ENCODE results near the gene LTO1.

Gene LTO1

GRCh38 chr11:69674886-69675714, at the start of gene LTO1:
LTO1 (minus strand) TSS chr11:69675353; CDS start chr11:69675239, 114 bp downstream.
- peak; percentile 90 for DNase-seq

DNA sequence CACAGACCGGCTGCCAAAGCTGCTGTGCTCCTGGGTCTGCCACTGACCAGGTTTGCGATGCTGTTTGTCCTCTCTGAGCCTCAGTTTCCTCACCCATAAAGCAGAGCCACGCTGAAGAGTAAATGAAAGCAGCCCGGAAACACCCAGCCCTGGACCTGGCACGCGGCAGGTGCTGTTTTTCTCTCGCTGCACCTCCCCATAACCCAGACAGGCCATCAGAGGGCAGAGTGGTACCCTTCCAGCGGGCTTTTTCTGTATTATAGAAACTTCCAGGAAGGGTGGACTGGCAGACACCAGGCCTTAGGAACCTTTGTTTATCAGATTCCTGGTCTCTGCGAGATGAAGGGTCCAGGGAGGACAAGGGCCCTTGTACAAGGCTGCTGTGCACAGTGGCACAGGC, 46.6 kb upstream of the LTO1 start:
- DNase-seq, result no peak

DNA sequence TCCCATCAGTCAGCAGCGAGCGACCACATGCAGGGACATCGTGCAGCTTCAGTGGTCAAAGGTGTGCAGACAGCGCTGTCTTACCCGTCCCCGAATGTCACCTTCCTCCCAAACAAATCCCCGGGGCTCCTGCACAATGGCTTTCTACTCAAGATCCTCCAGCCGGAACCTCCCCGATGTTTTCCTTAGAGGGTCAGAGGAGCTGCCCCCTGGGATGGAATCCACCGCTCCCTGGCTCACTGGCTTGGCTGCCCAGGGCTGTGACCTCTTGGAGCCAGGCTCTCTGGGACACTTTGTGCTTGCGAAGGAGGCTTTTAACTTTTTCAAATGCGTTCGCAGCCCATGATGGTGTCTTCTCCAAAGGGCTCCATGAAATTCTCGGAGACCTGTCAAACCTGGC, 46.0 kb upstream of the LTO1 start:
- DNase-seq, result no peak

DNA sequence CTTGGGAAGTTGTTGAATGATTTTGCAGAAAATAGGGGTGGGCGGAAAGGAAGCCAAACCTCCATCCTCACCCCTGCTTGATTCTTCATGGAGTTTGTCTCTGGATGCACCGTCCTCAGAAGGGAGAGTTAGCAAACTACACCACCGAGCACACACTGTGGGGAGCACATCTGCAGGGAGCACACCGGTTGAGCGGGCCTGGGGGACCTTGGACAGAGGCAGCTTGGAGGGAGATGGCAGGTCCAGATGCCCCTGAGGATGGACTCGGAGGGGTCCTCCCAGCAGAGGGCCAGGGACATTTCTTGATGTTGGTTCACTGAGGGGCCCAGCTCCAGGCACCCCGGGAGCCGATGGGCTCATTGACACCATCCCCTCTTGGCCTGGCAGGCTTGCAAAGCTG, 43.8 kb upstream of the LTO1 start:
- DNase-seq, result no peak

- DNase-seq, result no peak
These were observed 43.0 kb upstream of the LTO1 start for GRCh38 chr11:69718147-69718546.

DNA sequence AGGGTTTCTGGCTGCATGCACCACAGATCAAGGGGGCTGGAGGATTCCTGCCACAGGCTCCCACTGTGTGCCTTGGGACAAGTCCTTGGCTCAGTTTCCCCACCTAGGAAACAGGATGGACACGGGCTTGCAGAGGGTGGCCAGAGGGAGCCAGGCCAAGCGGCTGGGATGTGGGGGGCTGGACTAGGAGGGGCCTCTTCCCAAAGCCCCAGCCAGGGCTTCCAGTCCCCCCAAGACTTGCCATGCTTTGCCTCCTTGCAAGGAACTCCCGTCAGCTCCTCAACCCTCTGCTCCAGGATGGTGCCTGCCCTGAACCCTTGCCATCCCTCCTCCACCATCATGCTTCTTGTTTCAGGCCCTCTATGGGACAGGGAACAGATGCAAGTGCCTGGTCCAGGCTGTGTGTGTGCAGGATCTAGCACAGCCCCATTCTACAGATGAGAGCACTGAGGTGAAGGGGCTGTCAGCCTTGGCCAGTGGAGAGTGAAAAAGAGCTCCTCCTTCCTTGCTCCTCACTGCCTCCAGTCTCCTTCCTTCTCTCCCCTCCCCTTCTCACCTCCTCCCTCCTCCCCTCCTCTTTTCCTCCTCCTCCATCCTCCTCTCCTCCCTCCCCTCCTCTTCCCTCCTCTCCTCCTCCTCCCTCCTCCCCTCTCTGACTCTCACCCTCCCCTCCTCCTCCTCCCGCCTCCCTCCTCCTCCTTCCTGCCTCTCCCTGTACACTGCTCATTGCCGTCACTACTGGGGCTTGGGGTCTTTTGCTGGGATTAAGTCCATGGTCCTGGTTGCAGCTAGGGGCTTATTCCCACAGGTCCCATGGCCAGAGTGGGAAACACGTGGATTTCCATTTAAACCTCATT, 42.0 kb upstream of the LTO1 start:
- no peak for DNase-seq

GRCh38 chr11:69716099-69716498, 40.9 kb upstream of the LTO1 start:
- DNase-seq, result no peak

GRCh38 chr11:69715446-69715845, 40.3 kb upstream of the LTO1 start:
- DNase-seq, result no peak

DNA sequence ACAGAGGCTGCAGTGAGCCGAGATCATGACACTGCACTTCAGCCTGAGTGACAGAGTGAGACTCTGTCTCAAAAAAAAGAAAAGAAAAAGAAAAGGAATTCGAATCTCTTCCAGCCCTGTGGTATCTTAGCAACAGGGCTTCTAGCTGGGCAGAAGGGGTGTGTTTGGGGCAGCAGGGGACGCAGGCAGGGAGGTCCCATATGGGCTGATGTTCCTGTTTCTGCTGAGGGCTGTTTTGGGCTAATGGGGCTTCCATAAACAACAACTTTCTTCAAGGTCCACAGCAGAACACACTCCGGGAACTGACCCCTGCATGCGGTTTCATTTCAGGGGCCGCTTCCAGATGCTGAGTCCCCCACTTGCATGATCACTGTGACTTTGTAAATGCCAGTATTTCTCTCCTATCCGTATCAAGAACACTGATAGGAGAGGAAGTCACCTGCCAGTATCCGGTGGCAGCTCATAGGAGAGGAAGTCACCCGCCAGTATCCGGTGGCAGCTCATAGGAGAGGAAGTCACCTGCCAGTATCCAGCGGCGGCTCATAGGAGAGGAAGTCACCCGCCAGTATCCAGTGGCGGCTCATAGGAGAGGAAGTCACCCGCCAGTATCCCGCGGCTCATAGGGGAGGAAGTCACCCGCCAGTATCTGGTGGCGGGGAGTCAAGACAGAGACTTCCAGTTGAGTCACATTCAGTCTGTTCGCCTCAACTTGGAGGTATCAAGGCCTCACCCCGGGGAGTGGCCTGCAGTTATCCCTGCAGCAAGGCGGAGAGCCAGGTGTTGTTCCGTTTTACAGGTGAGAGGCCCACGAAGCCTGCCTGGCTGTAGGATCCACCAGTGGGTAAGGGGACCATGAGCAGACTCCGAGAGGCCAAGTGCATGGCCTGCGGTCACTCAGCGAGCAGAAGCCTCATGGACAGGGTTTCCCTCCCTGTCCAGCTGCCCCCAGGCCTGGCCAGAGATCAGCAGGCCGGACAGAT, 37.0 kb upstream of the LTO1 start:
- DNase-seq, result peak; percentile 12

GRCh38 chr11:69708736-69709401, 33.7 kb upstream of the LTO1 start:
- DNase-seq, result no peak

- no peak for DNase-seq
These were observed 32.0 kb upstream of the LTO1 start for GRCh38 chr11:69707176-69707575.

GRCh38 chr11:69705901-69706787, 31.0 kb upstream of the LTO1 start:
- no peak for DNase-seq

GRCh38 chr11:69705351-69705811, 30.2 kb upstream of the LTO1 start:
- no peak for DNase-seq

GRCh38 chr11:69704508-69705253, 29.5 kb upstream of the LTO1 start:
- no peak for DNase-seq

GRCh38 chr11:69703768-69704507, 28.8 kb upstream of the LTO1 start, which contains the start of gene FGF19:
FGF19 (minus strand) TSS chr11:69704022; CDS start chr11:69703876, 146 bp downstream.
- no peak for DNase-seq

- DNase-seq, result no peak
These were observed 28.3 kb upstream of the LTO1 start for GRCh38 chr11:69703453-69703767.

DNA sequence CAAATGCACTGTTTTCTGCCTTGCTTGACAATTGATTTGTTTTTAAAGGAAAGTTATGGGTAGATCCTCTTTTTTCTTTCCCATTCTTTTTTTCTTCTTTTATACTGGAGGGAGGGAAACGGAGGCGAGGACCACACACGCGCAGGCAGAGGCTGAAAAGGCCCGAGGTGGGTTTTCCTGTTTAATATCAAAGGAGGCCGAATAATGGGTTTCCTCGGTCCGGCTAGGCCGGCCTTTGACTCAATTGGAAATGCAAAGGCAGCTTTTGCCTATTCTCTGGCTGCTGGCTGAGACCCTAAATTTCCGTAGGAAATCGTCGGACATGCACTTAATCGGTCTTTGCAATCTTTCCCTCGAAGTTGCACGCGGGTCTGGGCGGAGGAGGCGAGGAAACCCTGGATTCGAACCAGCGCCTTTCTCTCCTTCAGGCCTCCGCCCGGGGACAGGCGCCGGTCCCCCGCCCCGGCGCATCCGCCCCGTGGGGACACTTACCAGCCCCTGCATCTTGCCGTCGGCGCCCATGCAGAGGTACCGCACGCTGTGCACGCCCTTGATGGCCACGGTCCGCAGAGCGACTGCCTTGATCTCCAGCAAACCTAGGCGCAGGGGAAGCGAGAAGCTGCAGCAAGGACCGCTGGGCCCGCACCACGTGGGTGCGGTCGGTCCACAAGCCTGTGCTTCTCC, 27.8 kb upstream of the LTO1 start:
- no peak for DNase-seq

- DNase-seq, result no peak
These were observed 27.1 kb upstream of the LTO1 start for GRCh38 chr11:69702239-69702691.

All from activated effector memory CD4-positive, alpha-beta T cell treated with Interleukin-2 at 50 U/mL for 16 hours (primary cell).